Measurements from ENCODE around the gene KCNK16. TPM values are rescaled to one million over a fixed set of nuclear protein-coding genes. Genes with fewer than 3 reads are reported as not detected.
A peak's percentile ranks its signal among the peaks of the same experiment; 100 is the strongest.

Gene KCNK16
- total RNA-seq, 4 donors from 2014 or later: 0.88 TPM; not detected in 3

GRCh38 chr6:39342692-39343395 lies 20.3 kb upstream of the KCNK16 start:
- intact Hi-C loops (cut with DNase I): no loop called here
- no peaks in the 10 kb centered on the region for H3K27me3 ChIP-seq
- DNase-seq: peak; percentile 33 to 40
- peak overlapping the region; percentile 39 to 47 (median 46) for H3K27ac ChIP-seq
- 50 to 59% methylated on average over 14 of the region's 14 CpGs for WGBS, 2 donors
- peaks cover 40 to 74% of the 10 kb centered on the region in 2 donors for H3K4me1 ChIP-seq
- no peaks in the 10 kb centered on the region for H3K36me3 ChIP-seq
- H3K9me3 ChIP-seq: no peaks in the 10 kb centered on the region
- H3K4me3 ChIP-seq (replicated peaks in 1 of 3): no peak overlapping the region
- no peak for TF ChIP-seq CTCF (IDR thresholded peaks at IDR 0.05)
- TF ChIP-seq POLR2A (IDR thresholded peaks at IDR 0.05): no peak

- 89 to 90% methylated on average over 5 of the region's 5 CpGs for WGBS, 2 donors
- intact Hi-C loops (cut with DNase I): no loop called here
- H3K4me1 ChIP-seq: peaks cover 34 to 66% of the 10 kb centered on the region in 2 donors
Measured at GRCh38 chr6:39341937-39342336, 19.4 kb upstream of the KCNK16 start.

GRCh38 chr6:39341352-39341751 lies 18.9 kb upstream of the KCNK16 start:
- 90 to 94% methylated on average over 3 of the region's 3 CpGs for WGBS, 2 donors
- no peaks in the 10 kb centered on the region for H3K27me3 ChIP-seq
- DNase-seq: no peak
- no peaks in the 10 kb centered on the region for H3K9me3 ChIP-seq
- peak overlapping the region in 2 of 3 donors; percentile 78 to 80 for H3K27ac ChIP-seq
- intact Hi-C loops (cut with DNase I): no loop called here
- H3K4me3 ChIP-seq (replicated peaks in 1 of 3): no peak overlapping the region
- TF ChIP-seq CTCF (IDR thresholded peaks at IDR 0.05) (no peak), POLR2A (IDR thresholded peaks at IDR 0.05) (no peak)
- H3K4me1 ChIP-seq: peaks cover 34 to 62% of the 10 kb centered on the region in 2 donors
- H3K36me3 ChIP-seq: no peaks in the 10 kb centered on the region

More at GRCh38 chr6:39341937-39342336, 19.4 kb upstream of the KCNK16 start:
- Histone ChIP-seq H3K27me3 (no peaks in the 10 kb centered on the region), H3K27ac (peak overlapping the region in 1 of 3 donors; percentile 78), H3K4me3 (replicated peaks in 1 of 3) (no peak overlapping the region), H3K9me3 (no peaks in the 10 kb centered on the region), H3K36me3 (no peaks in the 10 kb centered on the region)
- TF ChIP-seq POLR2A (IDR thresholded peaks at IDR 0.05) (no peak), CTCF (IDR thresholded peaks at IDR 0.05) (no peak)
- DNase-seq: no peak

GRCh38 chr6:39339868-39340550 lies 17.5 kb upstream of the KCNK16 start:
- Histone ChIP-seq H3K4me3 (replicated peaks in 1 of 3) (no peak overlapping the region), H3K27ac (peak overlapping the region; percentile 66 to 80 (median 78)), H3K4me1 (peaks cover 34 to 53% of the 10 kb centered on the region in 2 donors), H3K27me3 (no peaks in the 10 kb centered on the region), H3K36me3 (no peaks in the 10 kb centered on the region), H3K9me3 (no peaks in the 10 kb centered on the region)
- TF ChIP-seq POLR2A (IDR thresholded peaks at IDR 0.05): no peak
- peak in 1 of 6 experiments; percentile 10 for TF ChIP-seq CTCF (IDR thresholded peaks at IDR 0.05)
- peak; percentile 87 to 88 for DNase-seq
- intact Hi-C loops (cut with DNase I): no loop called here
- WGBS, 2 donors: 26 to 28% methylated on average over 9 to 10 of the region's 10 CpGs
